CD4-positive, alpha-beta T cell treated with Interleukin-17A for 1 hour (primary cell): ENCODE data around the gene PCNX2.
A peak's percentile ranks its signal among the peaks of the same experiment; 100 is the strongest.

Experiments used
- DNase-seq: peaks from one replicate; pipeline ENCODE4 v3.0.0-alpha.2; 2020

The PCNX2 gene

DNA sequence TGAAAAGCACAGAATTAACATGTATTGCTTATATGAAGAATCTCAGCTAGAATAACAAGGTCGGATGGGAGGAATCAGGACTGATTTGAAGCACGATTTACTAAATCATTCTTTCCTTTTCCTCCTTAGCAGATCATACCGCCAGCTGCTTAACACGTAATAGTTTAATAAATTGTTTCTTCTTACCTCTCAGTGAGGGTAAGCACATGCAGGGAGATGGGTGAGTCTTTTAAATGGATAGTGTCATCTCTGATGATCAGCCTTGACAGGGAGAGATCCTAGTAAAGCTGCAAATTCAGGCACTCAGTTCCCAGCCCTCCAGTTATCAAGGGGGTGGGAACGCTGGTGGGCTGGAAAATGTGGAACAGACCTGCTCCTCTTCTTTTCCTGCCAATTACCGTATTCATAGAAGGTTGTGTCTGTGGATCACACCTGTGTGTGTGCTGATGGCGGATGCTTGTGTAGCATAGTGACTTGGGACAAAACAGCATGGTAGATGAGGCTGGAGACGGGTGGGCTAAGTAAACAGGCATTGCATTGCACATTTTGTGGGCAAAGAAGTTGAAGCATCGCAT is 314.5 kb downstream of the PCNX2 start:
- DNase-seq: no peak

DNA sequence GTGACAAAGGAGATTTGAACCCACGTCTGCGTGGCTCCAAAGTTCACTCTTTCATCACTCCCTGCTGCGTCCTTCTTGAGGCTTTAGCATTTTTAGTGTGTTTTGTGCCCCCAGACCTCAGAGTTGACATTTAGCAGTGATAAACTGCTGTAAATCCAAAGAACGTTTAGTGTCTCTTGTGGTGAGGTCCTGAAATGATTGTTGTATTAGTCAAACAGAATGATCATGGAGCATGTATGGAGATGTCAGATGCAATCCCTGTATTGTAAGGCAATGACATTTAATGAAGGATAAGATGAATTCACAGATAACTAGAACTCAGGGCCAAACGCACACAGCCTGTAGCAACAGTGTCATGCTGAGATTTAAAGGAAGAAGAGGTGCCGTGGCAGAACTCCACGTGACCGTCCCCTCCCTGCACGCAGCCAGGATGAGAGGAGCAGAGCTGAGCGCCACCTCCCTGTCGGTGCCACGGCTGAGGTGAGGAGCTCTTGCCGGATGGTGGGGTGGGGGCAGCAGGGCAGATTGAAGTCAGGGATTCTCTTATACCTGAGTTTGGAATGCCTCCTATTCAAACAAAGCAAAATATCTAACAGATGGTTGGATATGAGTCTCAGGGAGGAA is 315.1 kb downstream of the PCNX2 start:
- DNase-seq: no peak

- no peak for DNase-seq
Observed at GRCh38 chr1:232979558-232979957, 316.0 kb downstream of the PCNX2 start.

DNA sequence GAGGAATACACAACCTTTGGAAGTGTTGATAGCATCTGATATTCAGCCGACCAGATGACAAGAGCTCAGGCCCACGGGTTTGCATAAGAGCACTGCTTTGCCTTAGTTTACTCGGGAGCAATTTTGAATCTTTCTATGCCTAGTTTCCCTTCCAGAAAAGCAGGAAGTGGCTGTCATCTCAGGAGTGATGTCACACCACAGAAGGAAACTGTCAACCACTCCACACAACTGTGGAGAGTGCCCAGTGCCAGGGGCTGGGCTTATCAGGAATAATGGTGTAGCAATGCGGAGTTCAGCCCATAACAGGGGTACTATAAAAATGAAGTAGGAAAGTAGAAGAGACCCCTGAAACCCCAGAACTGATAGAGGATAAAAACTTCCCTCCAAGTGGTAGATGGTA is 316.7 kb downstream of the PCNX2 start:
- DNase-seq: no peak

GRCh38 chr1:232978091-232978634 is 317.4 kb downstream of the PCNX2 start:
- peak; percentile 20 for DNase-seq

DNA sequence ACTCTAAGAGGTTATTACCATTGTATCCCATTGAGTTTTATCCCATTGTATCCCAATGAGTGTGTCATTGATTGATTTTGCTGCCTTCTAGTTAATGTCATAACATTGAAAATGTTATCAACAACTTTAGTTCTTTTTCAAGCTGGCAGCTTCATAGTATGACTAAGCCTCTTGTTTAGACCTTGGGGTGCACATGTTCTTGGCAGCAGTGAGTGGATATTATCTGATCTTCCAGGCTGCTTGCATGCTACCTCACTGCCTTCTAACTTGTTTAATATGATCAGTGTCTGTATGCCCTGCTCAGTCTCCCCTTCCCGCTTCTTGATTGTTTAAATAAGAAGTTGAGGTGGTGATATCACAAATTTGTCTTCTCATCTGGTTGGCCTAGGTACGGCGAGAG is 320.6 kb downstream of the PCNX2 start:
- no peak for DNase-seq

GRCh38 chr1:232973652-232974611 is 321.6 kb downstream of the PCNX2 start:
- no peak for DNase-seq

GRCh38 chr1:232970508-232970907 is 325.0 kb downstream of the PCNX2 start:
- DNase-seq: no peak

GRCh38 chr1:232969799-232970198 is 325.7 kb downstream of the PCNX2 start:
- DNase-seq: no peak

DNA sequence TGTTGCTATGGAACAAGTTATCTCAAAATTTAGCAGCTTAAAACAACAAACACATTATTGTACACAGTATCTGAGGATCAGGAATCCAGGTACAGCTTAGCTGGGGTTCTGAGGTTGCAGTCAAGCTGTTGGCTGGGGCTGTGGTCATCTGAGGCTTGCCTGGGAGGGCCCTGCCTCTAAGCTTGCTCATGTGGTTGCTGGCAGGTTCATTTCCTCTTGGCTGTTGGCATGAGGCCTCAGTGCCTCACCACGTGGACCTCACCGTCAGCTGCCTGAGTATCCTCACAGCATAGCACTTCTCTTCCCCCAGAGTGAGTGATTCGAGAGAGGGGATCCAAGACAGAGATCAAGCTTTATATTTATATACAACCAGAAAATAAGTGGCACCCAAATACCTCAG is 326.6 kb downstream of the PCNX2 start:
- DNase-seq: no peak

DNA sequence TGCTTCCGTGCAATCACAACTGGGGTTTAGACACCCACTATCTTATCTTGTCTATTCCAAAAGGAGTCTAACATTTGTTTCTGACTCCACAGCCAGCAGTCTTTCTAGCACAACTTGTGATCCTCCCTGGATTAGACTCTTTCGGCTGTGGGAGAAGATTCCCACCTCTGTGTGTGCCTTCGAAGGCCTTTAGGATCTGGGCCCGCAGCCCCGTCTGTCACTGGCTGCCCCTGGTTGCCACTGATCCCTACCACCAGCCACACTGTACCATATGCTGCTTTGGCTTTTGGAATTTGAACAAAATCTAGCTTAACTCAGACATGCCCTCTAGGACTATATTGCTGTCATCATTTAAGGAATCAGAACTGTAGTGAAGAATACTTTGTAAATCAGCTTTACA is 327.1 kb downstream of the PCNX2 start:
- DNase-seq: no peak

- DNase-seq: no peak
Observed at GRCh38 chr1:232966663-232967062, 328.9 kb downstream of the PCNX2 start.

DNA sequence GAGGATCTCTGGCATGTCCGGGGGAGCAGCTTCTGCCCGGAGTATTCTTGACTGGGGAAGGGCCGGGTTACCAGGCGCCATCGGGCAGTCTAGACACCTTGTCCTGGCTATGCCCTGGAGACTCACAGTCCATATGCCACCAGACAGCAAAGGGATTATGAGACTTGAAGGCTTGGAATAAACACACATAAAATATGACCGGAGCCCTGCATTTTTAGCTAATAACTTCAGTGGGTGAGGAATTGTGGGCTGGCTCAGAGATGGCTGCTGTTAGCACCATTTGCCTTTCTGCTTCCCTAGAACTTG is 329.7 kb downstream of the PCNX2 start:
- no peak for DNase-seq

- DNase-seq: no peak
Observed at GRCh38 chr1:232965124-232965911, 330.2 kb downstream of the PCNX2 start.

- DNase-seq: no peak
Observed at GRCh38 chr1:232964601-232965000, 330.9 kb downstream of the PCNX2 start.

DNA sequence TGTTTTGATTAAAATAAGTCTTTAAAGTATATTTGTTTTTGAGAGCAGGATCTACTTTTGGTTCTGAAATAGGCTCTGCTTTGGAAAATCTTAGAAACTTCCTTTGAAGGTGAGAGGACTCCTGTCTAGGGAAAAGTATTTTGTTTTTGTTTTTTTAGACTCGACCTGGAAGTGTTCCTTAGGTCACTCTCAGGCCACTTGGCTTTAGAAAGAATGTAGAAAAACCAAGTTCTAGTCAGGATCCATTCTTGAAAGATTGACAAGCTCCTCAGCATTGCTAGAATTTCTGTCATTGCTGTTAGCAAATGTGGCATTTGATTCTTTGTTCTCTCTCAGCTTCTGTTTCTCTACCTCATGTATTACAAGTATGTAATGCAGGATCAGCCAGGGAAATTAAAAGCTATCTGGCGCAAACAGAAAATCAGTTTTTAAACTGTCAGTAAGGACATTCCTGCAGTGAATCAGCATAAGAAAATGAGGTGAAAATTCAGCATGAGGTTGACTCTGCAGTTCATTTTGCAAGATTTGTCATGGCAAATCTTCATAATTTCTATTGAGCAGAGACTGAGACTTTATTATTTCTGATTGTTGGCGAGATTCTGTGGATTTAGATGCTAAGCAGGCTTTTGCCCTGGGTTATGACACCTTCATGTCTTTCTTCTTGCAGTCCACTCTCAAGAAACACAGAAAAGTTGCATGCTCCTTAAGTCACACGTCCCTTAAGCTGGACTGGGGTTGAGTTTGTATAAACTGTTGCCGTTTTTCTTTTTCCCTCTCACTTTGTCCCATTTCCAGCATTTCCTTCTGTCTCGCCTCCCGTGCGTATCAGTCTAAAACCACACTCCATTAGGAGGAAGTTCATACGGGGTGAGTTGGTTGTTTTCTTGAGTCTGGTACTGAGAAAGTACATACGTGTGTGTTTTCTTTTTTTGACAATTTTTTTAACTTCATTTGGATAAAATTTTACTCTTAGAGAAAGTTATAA is 332.5 kb downstream of the PCNX2 start:
- no peak for DNase-seq

- no peak for DNase-seq
Observed at GRCh38 chr1:232958067-232958466, 337.5 kb downstream of the PCNX2 start.

GRCh38 chr1:232956081-232956480 is 339.4 kb downstream of the PCNX2 start:
- DNase-seq: no peak

DNA sequence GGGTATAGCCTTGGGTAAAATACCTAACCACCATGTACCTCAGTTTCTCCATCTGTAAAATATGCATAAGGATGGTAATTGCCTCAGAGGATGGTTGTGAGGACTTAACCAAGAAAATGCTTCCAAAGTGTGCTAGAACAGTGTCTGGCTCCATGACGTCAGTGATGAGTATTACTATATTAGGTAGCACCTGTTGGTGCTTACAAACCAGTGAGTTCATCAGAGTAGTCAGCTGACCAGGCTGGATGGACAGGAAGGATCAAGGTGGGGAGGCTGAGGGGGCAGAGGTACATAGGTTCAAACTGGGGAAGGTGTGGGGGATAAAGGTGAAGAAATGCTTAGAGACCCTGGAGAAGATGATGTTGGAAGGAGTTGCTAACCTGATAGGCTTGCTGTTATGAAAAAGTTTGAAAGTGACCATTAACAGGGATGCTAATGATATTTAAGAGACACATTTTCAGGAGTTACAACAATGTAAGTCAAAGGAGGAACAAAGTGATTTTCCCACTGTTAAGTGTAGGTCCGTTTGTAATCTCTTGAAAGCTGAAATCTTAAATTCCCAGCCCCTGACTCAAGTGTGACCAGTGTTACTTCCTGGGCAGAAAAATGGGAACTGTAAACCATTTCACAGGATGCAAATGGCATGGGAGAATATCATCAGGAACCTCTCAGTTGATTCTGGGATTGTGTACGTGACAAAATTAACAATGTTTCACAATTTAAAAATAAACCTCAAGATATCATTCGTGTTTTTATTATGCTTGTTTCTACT is 340.7 kb downstream of the PCNX2 start:
- DNase-seq: no peak

GRCh38 chr1:232952514-232953499 is 342.7 kb downstream of the PCNX2 start:
- peak; percentile 27 for DNase-seq
